DMS79 (cell line): ENCODE results near the gene FAM171A2.
"Not testable (repeated sequence)": the region's sequence is repeated elsewhere in the genome, so short reads cannot be mapped to it uniquely, and the experiment has no call there.

Source experiments
- DNase-seq: peaks from one replicate; lab custom pipeline; 2025; lab: John Stamatoyannopoulos, UW

FAM171A2 gene

DNA sequence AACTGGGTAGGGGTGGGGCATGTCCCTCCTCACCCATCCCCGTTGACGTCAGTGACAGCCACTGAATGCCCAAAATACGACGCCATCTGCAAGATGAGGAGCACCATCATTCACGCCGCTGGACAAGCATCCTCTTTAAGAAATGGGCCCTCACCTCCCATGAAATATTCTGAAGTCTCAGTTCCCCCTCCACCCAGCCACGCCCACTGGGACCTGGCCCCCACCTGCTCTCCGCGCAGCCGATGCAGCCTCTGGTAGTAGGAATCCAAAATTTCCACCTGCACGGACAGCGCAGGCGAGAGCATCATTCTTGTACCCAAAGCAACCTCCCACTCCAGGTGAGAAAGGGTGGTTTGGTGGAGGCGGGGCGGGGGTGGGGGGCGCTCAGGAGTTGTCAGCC, 20.2 kb upstream of the FAM171A2 start:
- no peak for DNase-seq

DNA sequence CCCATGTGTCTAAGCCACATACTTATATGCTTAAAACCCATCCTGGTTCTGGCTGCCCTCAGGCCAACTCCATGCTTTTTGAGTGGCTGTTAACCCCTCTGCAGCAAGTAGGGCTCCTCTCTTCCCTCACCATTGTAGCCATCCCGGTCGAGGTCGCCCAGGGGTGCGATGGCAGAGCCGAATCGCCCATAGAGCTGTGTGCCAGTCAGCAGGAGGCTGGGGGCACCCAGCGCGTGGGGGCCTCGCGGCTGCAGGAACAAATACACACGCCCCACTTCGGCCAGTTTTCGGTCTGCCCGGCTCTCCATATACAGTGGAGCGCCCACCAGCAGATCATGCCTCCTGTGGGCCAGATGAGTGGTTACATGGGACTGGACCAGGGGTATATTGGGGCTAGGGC, 19.7 kb upstream of the FAM171A2 start:
- no peak for DNase-seq

GRCh38 chr17:44382917-44383316, 19.3 kb upstream of the FAM171A2 start:
- no peak for DNase-seq

DNA sequence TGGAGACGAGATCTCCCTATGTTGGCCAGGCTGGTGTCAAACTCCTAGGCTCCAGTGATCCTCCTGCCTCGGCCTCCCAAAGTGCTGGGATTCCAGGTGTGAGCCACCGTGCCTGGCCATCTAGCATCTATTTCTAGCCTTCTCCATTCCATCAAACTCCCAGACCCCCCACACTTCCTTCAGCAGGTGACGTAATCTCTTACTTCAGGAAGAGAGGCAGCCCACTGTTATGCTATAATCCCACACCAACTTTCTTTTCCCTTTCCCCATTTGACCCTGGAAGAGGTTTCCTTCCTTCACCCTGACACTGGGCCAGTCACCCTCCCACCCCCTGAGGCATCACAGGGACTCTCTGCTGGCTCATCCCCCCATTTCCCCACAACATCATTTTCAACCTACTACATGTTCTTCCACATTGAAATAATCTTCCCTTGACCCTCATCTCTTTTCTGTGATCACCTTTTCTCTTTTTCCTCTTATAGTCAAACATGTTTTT, 18.2 kb upstream of the FAM171A2 start:
- DNase-seq = no peak

DNA sequence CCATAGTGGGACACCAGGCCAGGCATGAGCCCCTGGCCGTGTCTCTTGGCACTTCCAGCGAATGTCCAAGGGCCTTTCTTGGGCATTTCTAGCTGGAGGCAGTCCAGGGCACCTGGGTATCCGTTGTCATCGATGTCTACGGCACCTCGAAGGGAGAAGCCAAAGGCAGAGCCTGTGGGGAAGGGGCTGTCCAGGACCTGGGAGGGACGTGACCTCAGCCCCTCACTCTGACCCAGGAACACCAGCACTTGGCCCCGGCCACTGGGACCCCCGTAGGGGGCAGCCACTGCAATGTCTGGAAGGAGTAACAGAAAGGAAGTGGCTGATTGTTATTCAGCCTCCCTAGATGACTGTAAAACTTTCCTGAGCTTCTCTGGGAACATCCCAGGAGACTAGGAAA, 17.1 kb upstream of the FAM171A2 start:
- no peak for DNase-seq

DNA sequence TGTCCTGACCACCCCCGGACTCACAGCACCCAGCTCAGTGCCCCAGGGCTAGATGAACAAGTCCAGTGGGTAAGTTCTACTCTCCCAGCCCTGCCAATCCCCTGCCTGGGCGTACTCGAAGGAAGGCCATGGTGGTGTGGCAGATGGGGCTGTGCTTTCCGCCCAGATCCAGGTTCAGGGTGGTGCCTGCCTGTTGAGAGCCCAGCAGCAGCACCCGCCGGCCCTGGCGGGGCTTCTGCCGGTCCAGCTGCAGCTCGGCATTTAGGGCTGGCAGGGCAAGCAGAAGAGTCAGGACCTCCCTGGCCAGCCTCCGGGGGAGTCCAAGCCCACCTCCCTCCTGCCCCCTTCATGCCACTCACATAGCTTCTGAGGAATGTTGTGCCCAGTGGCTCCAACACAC, 16.2 kb upstream of the FAM171A2 start:
- no peak for DNase-seq

DNA sequence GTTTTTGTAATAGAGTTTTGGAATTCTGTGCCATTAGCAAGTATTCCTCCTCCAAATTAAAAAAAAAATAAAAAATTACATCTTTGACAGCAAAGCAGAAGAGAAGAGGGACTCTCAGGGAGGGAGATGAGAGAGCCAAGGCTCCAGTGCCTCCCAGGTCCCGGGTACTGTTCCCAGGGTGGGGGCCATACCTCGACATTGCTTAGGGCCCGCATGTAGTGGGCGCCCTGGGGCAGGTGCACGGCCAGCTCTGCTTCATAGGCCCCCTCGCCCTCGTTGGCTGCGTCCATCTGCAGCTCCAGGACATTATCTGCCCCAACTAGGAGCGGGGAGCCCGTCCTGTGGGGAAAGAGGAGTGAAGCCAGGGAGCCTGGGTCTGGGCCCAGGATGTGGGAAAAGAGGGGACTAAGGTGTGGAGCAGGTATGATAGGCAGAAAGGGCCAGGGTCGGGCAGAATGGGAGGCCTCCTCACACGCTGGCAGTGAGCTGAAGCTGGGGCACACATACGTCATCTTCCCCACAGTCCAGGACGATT, 14.6 kb upstream of the FAM171A2 start:
- DNase-seq = no peak

GRCh38 chr17:44376779-44377178, 13.1 kb upstream of the FAM171A2 start:
- DNase-seq = no peak

GRCh38 chr17:44376124-44376523, 12.5 kb upstream of the FAM171A2 start:
- no peak for DNase-seq

- no peak for DNase-seq
These were observed 11.8 kb upstream of the FAM171A2 start for GRCh38 chr17:44375196-44376017.

GRCh38 chr17:44374306-44375195, 10.9 kb upstream of the FAM171A2 start:
- DNase-seq = no peak

DNA sequence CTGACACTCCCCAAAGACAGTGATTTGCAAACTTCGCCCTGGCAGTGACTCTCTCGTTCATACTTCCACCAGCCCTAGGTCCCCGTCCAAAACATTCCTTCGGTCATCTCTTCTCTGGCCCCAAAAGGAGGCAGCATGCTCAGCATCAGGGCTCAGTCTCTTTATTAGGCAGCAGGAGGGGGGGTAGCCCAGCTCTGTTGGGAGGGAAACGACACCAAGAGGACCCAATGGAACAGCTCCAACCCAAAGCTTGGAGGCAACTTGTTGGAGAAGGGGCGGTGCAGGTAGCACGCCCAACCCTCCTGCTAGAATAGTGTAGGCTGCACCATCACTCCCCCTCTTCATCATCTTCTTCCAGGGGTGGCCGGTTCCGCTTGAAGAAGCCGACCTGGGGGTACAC, 8.4 kb upstream of the FAM171A2 start:
- DNase-seq = no peak

DNA sequence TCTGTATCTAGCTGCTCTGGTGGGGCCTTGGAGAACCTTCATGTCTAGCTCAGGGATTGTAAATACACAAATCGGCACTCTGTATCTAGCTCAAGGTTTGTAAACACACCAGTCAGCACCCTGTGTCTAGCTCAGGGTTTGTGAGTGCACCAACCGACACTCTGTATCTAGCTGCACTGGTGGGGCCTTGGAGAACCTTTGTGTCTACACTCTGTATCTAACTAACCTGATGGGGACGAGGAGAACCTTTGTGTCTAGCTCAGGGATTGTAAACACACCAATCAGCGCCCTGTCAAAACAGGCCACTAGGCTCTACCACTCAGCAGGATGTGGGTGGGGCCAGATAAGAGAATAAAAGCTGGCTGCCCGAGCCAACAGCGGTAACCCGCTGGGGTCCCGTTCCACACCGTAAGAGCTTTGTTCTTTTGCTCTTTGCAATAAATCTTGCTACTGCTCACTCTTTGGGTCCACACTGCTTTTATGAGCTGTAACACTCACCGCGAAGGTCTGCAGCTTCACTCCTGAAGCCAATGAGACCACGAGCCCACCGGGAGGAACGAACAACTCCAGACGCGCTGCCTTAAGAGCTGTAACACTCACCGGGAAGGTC, 5.9 kb upstream of the FAM171A2 start:
- DNase-seq = not testable (repeated sequence)

- DNase-seq = not testable (repeated sequence)
These were observed 5.0 kb upstream of the FAM171A2 start for GRCh38 chr17:44368391-44369243.

- DNase-seq = no peak
These were observed 3.8 kb upstream of the FAM171A2 start for GRCh38 chr17:44367231-44367979.

GRCh38 chr17:44365051-44365450, 1.4 kb upstream of the FAM171A2 start:
- DNase-seq = not testable (repeated sequence)

DNA sequence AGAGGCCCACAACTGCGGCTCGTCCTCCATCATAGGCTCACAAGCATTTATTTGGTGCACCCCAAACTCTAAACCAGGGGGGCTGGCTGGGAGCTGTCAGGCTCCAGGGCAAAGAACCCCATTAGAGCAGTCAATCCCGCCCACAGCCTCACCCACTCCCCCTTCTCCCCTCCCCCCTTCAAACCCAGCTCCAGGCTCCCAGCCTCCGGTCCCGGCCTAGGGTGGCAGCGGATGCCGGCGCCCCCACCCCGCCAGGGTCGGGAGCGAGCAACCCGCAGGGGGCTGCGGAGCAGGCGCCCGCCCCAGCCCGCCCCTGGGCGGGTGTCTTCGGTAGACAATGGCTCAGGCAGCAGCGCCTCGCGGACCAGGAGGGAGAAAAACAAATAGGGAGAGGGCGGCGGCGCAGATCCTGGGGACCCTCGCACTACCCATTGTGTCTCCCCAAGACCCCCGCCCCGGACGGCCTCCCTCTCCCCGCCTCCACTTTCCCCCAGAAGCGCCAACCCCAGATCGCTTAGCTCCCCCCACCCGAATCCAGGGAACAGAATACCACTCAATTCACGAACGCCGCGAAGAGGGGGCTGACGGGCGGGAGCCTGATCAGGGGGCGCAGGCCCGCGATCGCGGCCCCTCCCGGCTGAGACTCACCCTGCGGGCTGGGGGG, 572 bp downstream of the FAM171A2 start:
- no peak for DNase-seq

DNA sequence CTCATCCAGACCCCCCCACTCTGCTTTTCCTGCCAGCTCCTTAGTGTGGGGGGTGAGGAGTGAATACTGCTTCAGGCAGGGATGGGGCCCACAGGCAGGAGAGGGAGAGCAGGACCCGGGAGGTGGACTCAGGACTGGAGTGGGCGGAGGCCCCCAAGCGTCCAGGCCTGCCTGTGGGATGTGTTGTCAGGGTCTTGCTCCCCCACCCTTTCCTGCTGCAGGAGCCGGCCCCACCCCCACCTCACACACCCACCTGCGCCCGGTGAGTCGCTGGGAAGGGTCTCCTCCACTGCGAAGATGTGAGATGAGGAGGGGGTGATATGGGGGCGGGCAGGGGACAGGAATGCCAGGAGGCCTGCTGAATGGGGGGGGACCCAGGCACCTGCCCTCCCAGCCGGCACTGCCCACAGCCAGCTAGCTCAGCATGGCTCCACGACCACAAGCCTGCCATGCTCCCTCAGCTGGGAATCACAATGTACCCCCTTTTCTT, 1.1 kb downstream of the FAM171A2 start:
- DNase-seq = no peak
